HG02763 (cell line): ENCODE measurements around the gene PFKFB4.

ENCODE experiments used
- ATAC-seq: cut with Tn5 transposase; IDR thresholded peaks from one replicate; pipeline ENCODE4 v1.9.1; 2021; ENCODE audit warnings: mild to moderate bottlenecking, moderate library complexity; ENCODE audit not compliant: unreplicated experiment

Gene PFKFB4

DNA sequence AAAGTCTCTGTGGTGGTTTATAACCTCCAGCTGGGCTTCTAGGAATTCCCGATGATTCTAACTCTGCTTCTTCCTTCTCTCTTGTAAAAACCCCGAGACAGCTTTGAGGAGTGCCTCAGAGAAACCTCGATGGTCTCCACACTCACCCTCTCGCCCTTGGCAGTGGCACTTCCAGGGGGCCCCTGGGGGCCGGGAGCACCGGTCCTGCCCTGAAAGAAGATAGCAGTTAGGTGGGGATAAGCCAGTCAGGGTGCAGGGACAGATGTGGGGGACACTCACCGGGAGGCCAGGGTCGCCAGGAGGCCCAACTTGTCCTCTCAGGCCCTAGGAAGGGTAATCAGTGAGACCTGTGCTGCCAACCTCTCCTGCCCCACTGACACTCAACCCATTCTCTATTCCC is 28.8 kb upstream of the PFKFB4 start:
- no peak for ATAC-seq

- ATAC-seq: no peak
These were observed 28.2 kb upstream of the PFKFB4 start for GRCh38 chr3:48584836-48585235.

- ATAC-seq: no peak
These were observed 25.2 kb upstream of the PFKFB4 start for GRCh38 chr3:48581621-48582481.

GRCh38 chr3:48576647-48577046 is 20.0 kb upstream of the PFKFB4 start:
- no peak for ATAC-seq

GRCh38 chr3:48575366-48575765 is 18.8 kb upstream of the PFKFB4 start:
- no peak for ATAC-seq

DNA sequence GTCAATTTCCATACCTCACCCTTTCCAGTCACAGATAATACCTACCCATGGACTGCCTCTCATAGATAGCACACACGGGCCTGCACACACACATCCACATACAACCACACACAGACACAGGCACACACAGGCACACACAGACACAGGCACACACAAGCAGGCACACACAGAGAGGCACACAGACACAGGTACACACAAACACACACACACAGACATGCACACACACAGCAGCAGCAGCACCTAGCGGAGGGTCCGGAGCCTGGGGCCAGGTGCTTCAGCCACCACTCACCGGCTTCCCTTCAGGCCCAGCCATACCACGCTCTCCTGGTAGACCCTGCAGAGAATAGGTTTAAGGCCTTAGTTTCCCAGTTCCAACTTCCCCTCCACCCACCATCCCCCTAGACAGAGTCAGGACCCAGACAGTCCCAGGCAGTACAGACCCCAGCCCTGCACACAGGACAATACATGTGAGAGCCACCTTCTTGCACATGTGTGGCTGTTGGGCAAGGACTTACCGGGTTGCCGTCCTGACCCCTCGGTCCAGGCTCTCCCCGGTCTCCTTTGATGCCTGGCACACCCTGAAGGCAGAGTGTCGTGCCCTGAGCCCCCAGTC is 17.5 kb upstream of the PFKFB4 start:
- no peak for ATAC-seq

- ATAC-seq: no peak
These were observed 15.9 kb upstream of the PFKFB4 start for GRCh38 chr3:48572517-48572916.

DNA sequence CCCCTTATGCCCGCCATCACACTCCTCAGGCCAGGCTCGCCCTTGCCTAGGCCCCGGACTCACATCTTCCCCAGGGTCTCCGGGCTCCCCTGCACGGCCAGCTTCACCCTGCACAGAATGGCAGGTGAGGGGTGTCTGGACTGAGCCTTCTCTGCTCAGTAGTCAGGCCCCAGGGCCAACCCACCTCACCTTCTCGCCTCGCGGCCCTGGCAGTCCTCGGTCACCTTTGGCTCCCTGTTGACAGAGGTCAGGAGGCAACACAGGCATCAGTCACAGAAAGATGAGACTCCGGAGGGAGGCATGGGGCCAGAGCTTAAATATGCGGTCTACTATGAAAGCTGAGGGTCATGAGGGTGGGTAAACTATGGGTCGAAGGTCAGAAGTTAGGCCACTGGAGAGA is 15.3 kb upstream of the PFKFB4 start:
- no peak for ATAC-seq

DNA sequence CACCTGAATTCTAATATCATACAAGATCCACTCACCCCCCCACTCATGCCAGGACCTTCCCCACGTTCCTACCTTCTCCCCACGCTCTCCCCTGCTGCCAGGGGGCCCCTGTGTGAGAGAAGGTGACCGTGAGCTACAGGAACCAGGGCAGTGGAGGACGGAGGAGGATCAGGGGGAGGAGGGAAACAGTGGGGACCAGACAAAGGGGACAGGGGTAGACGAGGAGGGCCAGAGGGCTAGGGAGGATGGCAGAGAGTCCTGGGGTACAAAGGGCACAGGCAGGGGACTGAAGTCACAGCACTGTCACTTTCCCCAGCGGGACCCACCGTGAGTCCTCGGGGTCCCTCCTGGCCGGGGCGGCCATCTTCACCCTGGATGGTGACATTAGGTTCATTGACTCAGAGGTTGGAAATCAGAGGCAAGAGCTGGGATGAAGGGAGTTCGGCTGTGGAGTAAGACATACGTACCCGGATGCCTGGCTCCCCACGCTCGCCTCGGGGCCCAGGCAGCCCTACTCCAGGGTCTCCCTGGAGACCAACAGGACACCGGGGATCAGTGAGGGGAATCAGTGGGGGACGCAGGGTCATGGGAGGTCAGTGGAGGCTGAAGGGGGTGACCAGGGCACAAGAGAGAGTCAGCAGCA is 13.3 kb upstream of the PFKFB4 start:
- no peak for ATAC-seq

DNA sequence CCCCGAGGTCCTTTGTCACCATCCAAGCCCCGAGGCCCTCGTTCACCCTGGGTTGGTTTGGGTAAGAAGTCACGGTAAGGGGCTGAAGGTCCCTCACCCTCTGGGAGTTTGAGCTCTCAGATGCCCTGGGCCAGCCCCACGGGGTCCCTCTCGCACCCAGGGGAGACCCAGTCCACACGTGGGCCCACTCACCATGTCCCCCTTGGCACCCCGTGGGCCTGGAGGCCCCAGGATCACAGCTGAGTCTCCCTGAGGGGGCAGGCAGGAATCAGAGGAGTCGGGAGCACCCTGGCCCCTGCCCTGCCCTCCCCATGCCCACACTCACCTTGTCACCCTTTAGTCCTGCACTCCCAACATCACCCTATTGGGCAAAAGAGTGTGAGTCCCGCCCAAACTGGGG is 12.8 kb upstream of the PFKFB4 start:
- ATAC-seq: no peak

GRCh38 chr3:48568476-48568875 is 11.9 kb upstream of the PFKFB4 start:
- no peak for ATAC-seq

- ATAC-seq: no peak
These were observed 10.9 kb upstream of the PFKFB4 start for GRCh38 chr3:48567500-48567899.

DNA sequence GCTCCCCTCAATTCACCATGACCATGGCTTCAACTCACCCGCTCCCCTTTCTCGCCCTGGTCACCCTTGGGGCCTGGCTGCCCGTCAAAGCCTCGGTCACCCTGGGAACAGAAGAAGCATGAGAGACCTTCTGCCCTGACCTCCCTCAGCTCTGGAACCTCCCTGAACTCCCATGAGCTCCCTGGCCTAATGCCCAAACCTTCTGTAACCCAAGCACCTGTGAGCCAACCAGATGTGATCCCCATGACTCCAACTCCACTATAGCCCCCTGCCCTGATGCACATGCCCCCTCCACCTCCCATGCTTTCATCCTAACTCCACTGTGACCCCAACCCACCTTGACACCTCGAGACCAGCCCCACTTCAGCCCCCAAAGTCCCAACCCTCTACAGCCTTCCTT is 10.5 kb upstream of the PFKFB4 start:
- no peak for ATAC-seq

DNA sequence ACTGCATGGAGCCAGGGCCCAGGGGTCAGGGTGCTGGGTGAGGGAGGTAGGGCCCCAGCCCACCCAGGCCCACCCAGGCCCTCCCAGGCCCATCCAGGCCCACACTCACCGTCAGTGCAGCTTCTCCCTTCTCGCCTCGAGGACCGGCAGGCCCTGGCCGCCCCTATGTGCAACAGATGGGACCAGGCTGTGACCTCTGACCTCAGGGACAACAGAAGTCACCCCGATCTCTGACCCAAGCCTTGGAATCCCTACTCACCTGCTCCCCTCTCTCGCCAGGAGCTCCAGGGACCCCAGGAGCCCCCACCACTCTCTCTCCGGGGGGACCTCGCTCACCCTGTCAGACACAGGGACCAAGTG is 9.8 kb upstream of the PFKFB4 start:
- ATAC-seq: no peak

- ATAC-seq: no peak
These were observed 9.2 kb upstream of the PFKFB4 start for GRCh38 chr3:48565591-48566400.

DNA sequence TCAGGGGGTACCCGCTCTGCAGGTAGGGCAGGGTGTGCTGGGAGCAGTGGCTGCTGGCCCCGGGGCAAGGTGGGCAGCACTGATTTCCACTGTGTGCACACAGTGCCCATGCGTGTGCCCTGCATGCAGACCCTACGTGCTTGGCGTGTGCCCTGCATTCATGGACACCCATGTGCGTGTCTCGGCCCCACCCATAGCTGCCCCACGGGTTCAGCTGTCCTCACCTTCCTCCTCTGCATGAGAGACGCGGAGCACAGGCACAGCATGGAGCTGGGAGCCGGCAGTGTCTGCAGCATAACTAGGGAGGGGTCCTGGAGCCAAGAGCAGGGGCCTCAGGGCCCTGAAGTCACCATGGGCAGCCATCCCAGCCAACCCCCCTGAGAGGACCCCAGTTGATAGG is 8.6 kb upstream of the PFKFB4 start:
- ATAC-seq: no peak

DNA sequence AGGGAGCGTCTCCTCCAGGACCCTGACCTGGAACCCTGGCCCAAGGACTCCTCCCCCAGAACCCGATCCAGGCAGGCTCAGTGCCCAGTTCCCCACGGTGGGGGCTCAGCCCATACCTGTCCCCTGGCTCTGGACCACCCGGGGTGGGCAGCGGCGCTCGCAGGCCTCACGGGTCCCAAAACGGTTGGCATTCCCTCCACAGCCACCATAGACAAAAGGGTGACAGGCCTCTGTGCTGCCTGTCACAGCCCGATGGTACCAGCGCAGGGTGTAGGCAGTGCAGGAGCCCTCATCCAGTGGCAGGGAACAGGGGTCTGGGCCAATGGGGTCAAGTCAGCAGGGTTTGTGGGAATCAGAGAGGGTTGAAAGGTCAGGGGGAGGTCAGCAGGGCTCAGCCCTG is 8.1 kb upstream of the PFKFB4 start:
- no peak for ATAC-seq

DNA sequence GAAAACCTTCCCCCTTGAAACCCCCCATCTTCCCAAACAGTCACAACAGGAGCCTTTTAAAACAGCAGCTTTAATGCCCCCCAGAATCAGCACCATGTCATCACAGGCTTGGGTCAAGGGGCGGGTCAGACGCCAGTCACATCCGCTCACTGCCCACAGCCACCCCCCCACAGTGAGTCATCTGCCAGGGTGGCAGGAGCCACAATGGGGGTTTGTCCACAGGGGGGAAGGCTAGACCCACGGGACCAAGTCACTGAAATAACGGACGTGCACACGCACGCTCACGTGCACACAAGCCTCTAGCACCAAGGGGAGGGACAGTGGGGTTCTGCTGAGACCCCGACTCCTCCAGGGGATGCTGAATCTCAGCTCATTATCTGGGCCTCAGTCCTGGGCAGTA is 7.4 kb upstream of the PFKFB4 start:
- no peak for ATAC-seq

- no peak for ATAC-seq
These were observed 6.8 kb upstream of the PFKFB4 start, which contains the start of gene UCN2 for GRCh38 chr3:48563382-48563918. UCN2 (minus strand) TSS chr3:48563781; CDS start chr3:48563124, 657 bp downstream.

DNA sequence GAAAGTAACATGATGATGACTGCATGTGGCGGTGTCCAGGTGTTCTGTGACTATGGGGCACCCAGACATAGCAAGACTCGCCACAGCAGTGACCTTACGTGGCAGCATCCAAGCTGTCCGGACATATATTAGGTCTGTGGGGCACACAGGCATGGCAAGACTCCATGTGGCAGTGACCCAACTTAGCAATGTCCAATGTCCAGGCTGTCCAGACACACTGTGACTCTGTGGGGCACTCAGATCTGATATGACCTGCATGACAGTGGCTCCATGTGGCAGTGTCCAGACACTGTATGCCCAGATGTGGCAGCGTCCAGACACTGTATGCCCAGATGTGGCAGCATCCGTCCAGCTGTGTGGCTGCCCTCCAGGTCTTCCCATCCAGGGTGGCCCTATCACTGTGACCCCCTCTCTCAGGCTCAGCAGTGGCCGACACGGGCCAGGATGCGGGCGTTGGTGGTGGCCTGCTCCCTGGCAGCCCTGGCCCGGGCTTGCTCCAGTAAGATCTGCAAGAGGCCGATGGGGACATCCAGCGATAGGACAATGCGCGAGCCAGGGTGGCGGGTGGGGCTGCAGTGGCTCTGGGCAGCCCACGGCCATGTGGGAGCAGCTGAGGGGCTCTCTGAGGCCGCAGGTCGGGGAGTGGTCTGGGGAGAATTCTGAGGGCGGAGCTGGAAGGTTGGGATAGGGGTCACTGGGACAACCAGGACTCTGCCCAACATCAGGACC is 5.9 kb upstream of the PFKFB4 start:
- ATAC-seq: no peak
